ENCODE results near the gene TNFRSF4. TPM values are rescaled to one million over a fixed set of nuclear protein-coding genes. Genes with fewer than 3 reads are reported as not detected.
A peak's percentile ranks its signal among the peaks of the same experiment; 100 is the strongest.

Gene TNFRSF4
- total and polyA plus RNA-seq, 10 donors = 6.6 to 23.4 (median 13.6) TPM

- peak overlapping the region in 4 of 8 donors; percentile 32 to 68 (median 42) for H3K4me3 ChIP-seq
- peaks cover 0 to 85% (median 34%) of the 10 kb centered on the region in 7 donors for H3K27me3 ChIP-seq (replicated peaks in 1 of 7)
- intact Hi-C loops (cut with DNase I; ENCODE audit: low total_unique reads) = no loop called here
Observed at GRCh38 chr1:1204998-1205768, 8.8 kb downstream of the TNFRSF4 start.

GRCh38 chr1:1204425-1204920, 9.5 kb downstream of the TNFRSF4 start:
- intact Hi-C loops (cut with DNase I; ENCODE audit: low total_unique reads) = no loop called here
- TF ChIP-seq CTCF (IDR thresholded peaks at IDR 0.05 in 8 of 11, conservative IDR thresholded peaks at IDR 0.05 in 3 of 11) (no peak), POLR2AphosphoS5 (IDR thresholded peaks at IDR 0.05) (no peak), POLR2A (IDR thresholded peaks at IDR 0.05) (no peak)
- no peaks in the 10 kb centered on the region for H3K36me3 ChIP-seq
- no peak overlapping the region for H3K4me3 ChIP-seq
- peaks cover 35 to 72% (median 53%) of the 10 kb centered on the region in 6 donors for H3K4me1 ChIP-seq
- 83 to 92% (median 86%) methylated on average over 6 to 8 of the region's 8 CpGs for WGBS, 5 donors
- peaks cover 0 to 86% (median 34%) of the 10 kb centered on the region in 7 donors for H3K27me3 ChIP-seq (replicated peaks in 1 of 7)
- no peak for DNase-seq
- no peaks in the 10 kb centered on the region for H3K9me3 ChIP-seq
- H3K27ac ChIP-seq = no peak overlapping the region

More at GRCh38 chr1:1204998-1205768, 8.8 kb downstream of the TNFRSF4 start:
- WGBS, 5 donors = 78 to 93% (median 87%) methylated on average over 7 to 19 of the region's 19 CpGs
- Histone ChIP-seq H3K9me3 (no peaks in the 10 kb centered on the region), H3K27ac (peak overlapping the region in 2 of 8 donors; percentile 53 to 70), H3K36me3 (no peaks in the 10 kb centered on the region), H3K4me1 (peaks cover 35 to 75% (median 52%) of the 10 kb centered on the region in 6 donors)
- TF ChIP-seq POLR2A (IDR thresholded peaks at IDR 0.05) (no peak), CTCF (IDR thresholded peaks at IDR 0.05 in 8 of 11, conservative IDR thresholded peaks at IDR 0.05 in 3 of 11) (no peak), POLR2AphosphoS5 (IDR thresholded peaks at IDR 0.05) (no peak)
- no peak for DNase-seq

GRCh38 chr1:1203561-1204424, 10.2 kb downstream of the TNFRSF4 start:
- Histone ChIP-seq H3K9me3 (no peaks in the 10 kb centered on the region), H3K27ac (no peak overlapping the region), H3K27me3 (replicated peaks in 1 of 7) (peaks cover 0 to 86% (median 34%) of the 10 kb centered on the region in 7 donors), H3K4me1 (peaks cover 30 to 66% (median 48%) of the 10 kb centered on the region in 6 donors), H3K36me3 (no peaks in the 10 kb centered on the region), H3K4me3 (no peak overlapping the region)
- TF ChIP-seq CTCF (IDR thresholded peaks at IDR 0.05 in 8 of 11, conservative IDR thresholded peaks at IDR 0.05 in 3 of 11) = no peak
- no peak for TF ChIP-seq POLR2AphosphoS5 (IDR thresholded peaks at IDR 0.05)
- no peak for TF ChIP-seq POLR2A (IDR thresholded peaks at IDR 0.05)
- intact Hi-C loops (cut with DNase I; ENCODE audit: low total_unique reads) = no loop called here
- peak; percentile 69 for DNase-seq
- 83 to 89% (median 86%) methylated on average over 32 to 49 of the region's 49 CpGs for WGBS, 5 donors

Measured in spleen (tissue), 11 donors.